DMS79 (cell line): Measurements from ENCODE around the gene SKP1.
"Not testable (repeated sequence)": the region's sequence is repeated elsewhere in the genome, so short reads cannot be mapped to it uniquely, and the experiment has no call there.

Source experiments
- DNase-seq: peaks from one replicate; lab custom pipeline; 2025; lab: John Stamatoyannopoulos, UW

SKP1 gene

GRCh38 chr5:134177369-134178095, 782 bp upstream of the SKP1 start:
- peak; percentile 35 for DNase-seq

- no peak for DNase-seq
These were observed 734 bp downstream of the SKP1 start for GRCh38 chr5:134175921-134176510.

- DNase-seq = peak; percentile 2
These were observed 1.6 kb downstream of the SKP1 start for GRCh38 chr5:134174841-134175839.

- no peak for DNase-seq
These were observed 4.8 kb downstream of the SKP1 start for GRCh38 chr5:134171972-134172371.

- DNase-seq = no peak
These were observed 14.2 kb downstream of the SKP1 start for GRCh38 chr5:134162592-134162991.

- DNase-seq = no peak
These were observed 15.0 kb downstream of the SKP1 start for GRCh38 chr5:134161513-134162395.

- no peak for DNase-seq
These were observed 23.1 kb downstream of the SKP1 start for GRCh38 chr5:134153657-134154056.

- DNase-seq = no peak
These were observed 23.5 kb downstream of the SKP1 start for GRCh38 chr5:134153241-134153640.

GRCh38 chr5:134152173-134152832, 24.4 kb downstream of the SKP1 start:
- DNase-seq = not testable (repeated sequence)

GRCh38 chr5:134151723-134152122, 25.0 kb downstream of the SKP1 start:
- DNase-seq = no peak

GRCh38 chr5:134149571-134150303, 27.0 kb downstream of the SKP1 start:
- no peak for DNase-seq

- DNase-seq = no peak
These were observed 27.7 kb downstream of the SKP1 start for GRCh38 chr5:134148986-134149539.

GRCh38 chr5:134148316-134148715, 28.4 kb downstream of the SKP1 start:
- no peak for DNase-seq

- no peak for DNase-seq
These were observed 29.9 kb downstream of the SKP1 start for GRCh38 chr5:134146651-134147518.

GRCh38 chr5:134145779-134146581, 30.8 kb downstream of the SKP1 start:
- no peak for DNase-seq

- DNase-seq = no peak
These were observed 31.6 kb downstream of the SKP1 start for GRCh38 chr5:134145041-134145757.
